Esophagus squamous epithelium (tissue), 4 donors: Measurements from ENCODE around the gene HES4.

Experiments
- POLR2A ChIP-seq, 4 donors: fragments of 450-650 bp; IDR thresholded peaks; one replicate each; pipeline ENCODE4 v1.6.1; 2017; ENCODE audit warnings: antibody characterized with exemption in 4 of 4, mild to moderate bottlenecking in 4 of 4, moderate library complexity in 3 of 4
- TF ChIP-seq, protein P1 (sequence below), 6 experiments: fragments of 450-650 bp in 4 of 6; fragments of 200-600 bp in 2 of 6; sonication (generic) in 2 of 6; IDR thresholded peaks; one replicate each; pipeline ENCODE4 v1.5.1; 2016 to 2019; ENCODE audit warnings: antibody characterized with exemption in 6 of 6, mild to moderate bottlenecking in 4 of 6, moderate library complexity in 4 of 6

DNA sequence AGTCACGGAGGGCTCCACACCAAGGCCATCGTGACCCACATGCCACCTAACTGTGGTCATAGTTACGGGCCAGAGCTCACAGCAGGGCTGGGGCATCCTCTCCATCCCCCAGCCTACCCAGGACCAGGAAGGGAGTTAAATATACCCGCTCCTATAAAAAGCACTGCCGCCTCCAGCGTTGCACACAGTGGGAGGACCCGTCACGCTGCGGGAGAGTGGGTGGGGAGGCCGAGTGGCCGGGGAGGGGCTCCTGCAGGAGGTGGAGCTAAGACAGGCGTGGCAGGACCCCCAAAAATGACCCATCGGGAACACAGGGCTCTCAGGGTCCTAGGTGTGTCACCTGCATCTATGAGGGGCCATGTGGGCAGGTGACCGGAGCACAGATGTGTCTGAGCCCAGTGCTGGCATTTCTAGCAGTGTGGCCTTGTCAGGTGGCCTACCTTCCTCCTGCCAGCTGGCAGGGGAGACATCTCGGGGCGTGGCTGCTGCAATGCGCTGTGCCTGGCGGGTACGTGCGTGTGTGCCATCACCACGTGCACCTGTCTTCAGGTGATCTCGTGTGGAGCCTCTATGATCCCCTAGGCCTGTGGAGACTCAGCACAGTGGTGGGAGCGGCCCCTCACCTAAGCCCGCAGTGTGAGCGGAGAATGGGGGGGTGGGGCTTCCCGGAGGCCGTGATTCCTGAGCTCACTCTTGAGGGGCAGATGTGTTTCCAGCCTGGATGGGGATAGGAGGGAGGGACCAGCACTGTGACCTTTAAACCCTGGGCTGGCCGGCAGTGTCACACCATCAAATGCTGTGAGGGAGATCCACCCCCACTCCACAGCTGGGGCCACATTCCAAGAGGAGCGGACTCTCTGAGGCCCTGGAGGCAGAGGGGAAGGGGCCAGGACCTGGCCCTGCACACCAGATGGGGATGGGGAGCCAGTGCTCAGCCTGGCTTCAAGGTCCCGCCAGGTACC is 37.8 kb upstream of the HES4 start:
- TF ChIP-seq, protein P1, sequence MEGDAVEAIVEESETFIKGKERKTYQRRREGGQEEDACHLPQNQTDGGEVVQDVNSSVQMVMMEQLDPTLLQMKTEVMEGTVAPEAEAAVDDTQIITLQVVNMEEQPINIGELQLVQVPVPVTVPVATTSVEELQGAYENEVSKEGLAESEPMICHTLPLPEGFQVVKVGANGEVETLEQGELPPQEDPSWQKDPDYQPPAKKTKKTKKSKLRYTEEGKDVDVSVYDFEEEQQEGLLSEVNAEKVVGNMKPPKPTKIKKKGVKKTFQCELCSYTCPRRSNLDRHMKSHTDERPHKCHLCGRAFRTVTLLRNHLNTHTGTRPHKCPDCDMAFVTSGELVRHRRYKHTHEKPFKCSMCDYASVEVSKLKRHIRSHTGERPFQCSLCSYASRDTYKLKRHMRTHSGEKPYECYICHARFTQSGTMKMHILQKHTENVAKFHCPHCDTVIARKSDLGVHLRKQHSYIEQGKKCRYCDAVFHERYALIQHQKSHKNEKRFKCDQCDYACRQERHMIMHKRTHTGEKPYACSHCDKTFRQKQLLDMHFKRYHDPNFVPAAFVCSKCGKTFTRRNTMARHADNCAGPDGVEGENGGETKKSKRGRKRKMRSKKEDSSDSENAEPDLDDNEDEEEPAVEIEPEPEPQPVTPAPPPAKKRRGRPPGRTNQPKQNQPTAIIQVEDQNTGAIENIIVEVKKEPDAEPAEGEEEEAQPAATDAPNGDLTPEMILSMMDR (IDR thresholded peaks at IDR 0.05) = no peak
- TF ChIP-seq POLR2A (IDR thresholded peaks at IDR 0.05) = no peak
